Suprapubic skin (tissue), 4 donors: ENCODE results near the gene TMEM203. TPM values are rescaled to one million over a fixed set of nuclear protein-coding genes. Genes with fewer than 3 reads are reported as not detected.

Experiments
- DNase-seq, 2 donors: peaks; one replicate each; pipeline ENCODE4 v3.0.0-alpha.2; 2019; ENCODE audit warnings: low spot score in 2 of 2
- H3K27ac ChIP-seq: fragments of 200-600 bp; sonication (generic); one replicate; pipeline ENCODE4 v1.5.1; 2019
- H3K27me3 ChIP-seq: fragments of 200-600 bp; sonication (generic); one replicate; pipeline ENCODE4 v1.5.1; 2019
- H3K36me3 ChIP-seq: fragments of 200-600 bp; sonication (generic); one replicate; pipeline ENCODE4 v1.5.1; 2019
- H3K4me1 ChIP-seq: fragments of 200-600 bp; sonication (generic); one replicate; pipeline ENCODE4 v1.5.1; 2019
- H3K4me3 ChIP-seq: fragments of 200-600 bp; sonication (generic); one replicate; pipeline ENCODE4 v1.5.1; 2019; ENCODE audit warnings: mild to moderate bottlenecking
- H3K9me3 ChIP-seq: fragments of 200-600 bp; sonication (generic); one replicate; pipeline ENCODE4 v1.5.1; 2019
- EP300 ChIP-seq: sonication (generic); formaldehyde crosslinking; IDR thresholded peaks from one replicate; pipeline ENCODE4 v1.6.1; 2017; ENCODE audit warnings: antibody characterized with exemption
- POLR2A ChIP-seq, 2 donors: fragments of 450-650 bp; IDR thresholded peaks; one replicate each; pipeline ENCODE4 v1.6.1; 2017; ENCODE audit warnings: antibody characterized with exemption in 2 of 2, mild to moderate bottlenecking in 2 of 2, moderate library complexity in 2 of 2
- POLR2AphosphoS5 ChIP-seq, 3 donors: sonication (generic); formaldehyde crosslinking; IDR thresholded peaks; one replicate each; pipeline ENCODE4 v1.6.1; 2017; ENCODE audit warnings: antibody characterized with exemption in 3 of 3
- WGBS: methylation state at CpG from one replicate; pipeline ENCODE4 v1.1.5; 2018; 5-methylcytosine and 5-hydroxymethylcytosine counted together
- total RNA-seq, 4 donors: library from RNA; depleted of rRNA; stranded (reverse); fragments of >200 nt; gene quantifications; one replicate each; pipeline ENCODE4 v1.1.0, GENCODE V29; 2016
- TF ChIP-seq, protein P1 (sequence below), 2 donors: fragments of 200-600 bp in 1 of 2; fragments of 450-650 bp in 1 of 2; sonication (generic) in 1 of 2; IDR thresholded peaks; one replicate each; pipeline ENCODE4 v1.5.1; 2016 to 2019; ENCODE audit warnings: antibody characterized with exemption in 2 of 2, mild to moderate bottlenecking in 1 of 2, moderate library complexity in 1 of 2

Gene TMEM203
- total RNA-seq, 4 donors from 2014 or later, result 25.0 to 52.4 (median 40.8) TPM

DNA sequence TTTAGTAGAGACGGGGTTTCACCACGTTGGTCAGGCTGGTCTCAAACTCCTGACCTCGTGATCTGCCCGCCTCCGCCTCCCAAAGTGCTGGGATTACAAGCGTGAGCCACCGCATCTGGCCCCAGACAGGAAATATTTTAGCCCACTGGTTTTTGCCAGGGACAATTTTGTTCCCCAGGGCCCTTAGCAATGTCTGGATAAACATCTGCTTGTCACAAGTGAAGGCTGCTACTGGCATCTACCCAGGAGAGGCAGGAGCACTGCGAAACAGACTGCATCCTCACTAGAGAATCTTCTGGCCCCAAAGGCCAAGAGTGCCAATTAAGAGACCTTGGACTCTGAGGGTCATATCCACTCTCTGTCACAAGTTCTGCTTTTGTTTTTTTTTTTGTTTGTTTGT, 2.5 kb downstream of the TMEM203 start:
- WGBS, result 72% methylated on average over 8 of the region's 8 CpGs
- TF ChIP-seq POLR2A (IDR thresholded peaks at IDR 0.05) (no peak), POLR2AphosphoS5 (IDR thresholded peaks at IDR 0.05) (no peak), EP300 (no peak)
- TF ChIP-seq, protein P1, sequence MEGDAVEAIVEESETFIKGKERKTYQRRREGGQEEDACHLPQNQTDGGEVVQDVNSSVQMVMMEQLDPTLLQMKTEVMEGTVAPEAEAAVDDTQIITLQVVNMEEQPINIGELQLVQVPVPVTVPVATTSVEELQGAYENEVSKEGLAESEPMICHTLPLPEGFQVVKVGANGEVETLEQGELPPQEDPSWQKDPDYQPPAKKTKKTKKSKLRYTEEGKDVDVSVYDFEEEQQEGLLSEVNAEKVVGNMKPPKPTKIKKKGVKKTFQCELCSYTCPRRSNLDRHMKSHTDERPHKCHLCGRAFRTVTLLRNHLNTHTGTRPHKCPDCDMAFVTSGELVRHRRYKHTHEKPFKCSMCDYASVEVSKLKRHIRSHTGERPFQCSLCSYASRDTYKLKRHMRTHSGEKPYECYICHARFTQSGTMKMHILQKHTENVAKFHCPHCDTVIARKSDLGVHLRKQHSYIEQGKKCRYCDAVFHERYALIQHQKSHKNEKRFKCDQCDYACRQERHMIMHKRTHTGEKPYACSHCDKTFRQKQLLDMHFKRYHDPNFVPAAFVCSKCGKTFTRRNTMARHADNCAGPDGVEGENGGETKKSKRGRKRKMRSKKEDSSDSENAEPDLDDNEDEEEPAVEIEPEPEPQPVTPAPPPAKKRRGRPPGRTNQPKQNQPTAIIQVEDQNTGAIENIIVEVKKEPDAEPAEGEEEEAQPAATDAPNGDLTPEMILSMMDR (IDR thresholded peaks at IDR 0.05), result no peak
- H3K4me1 ChIP-seq, result peaks cover 73% of the 10 kb centered on the region

DNA sequence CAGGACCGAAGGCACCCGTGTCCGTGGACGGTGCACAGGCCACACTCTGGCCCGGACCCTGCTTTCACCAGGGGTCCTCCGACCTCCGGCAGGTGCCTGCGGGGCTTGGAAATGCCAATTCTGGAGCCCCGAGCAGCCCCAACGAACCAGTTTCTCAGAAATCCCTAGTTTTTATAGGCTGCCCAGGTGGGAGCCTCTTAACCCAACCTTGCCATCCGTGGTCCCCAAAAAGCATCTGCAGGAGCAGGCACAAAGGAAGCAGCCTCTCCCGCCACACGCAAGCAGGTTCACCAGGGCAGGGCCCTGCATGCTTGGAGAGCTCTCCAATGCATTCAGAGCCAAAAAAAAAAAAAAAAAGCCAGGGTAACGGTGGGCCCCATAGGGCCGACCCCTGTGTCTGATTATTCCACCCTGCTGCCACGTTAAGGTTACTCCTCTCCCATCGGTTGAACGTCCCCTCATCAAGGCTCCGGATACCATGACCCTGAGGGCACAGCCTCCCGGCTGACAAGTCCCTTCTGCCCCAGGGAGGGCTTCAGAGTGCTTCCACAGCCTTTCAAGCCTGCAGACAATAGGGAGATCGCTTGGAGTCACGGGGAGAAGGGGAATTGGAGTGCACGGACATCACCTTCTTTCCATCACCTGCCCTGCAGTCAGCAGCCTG, 4.1 kb downstream of the TMEM203 start:
- H3K9me3 ChIP-seq, result no peaks in the 10 kb centered on the region
- no peaks in the 10 kb centered on the region for H3K36me3 ChIP-seq
- DNase-seq, result no peak
- H3K4me1 ChIP-seq, result peaks cover 72% of the 10 kb centered on the region
- peak overlapping the region; percentile 69 for H3K27ac ChIP-seq
- H3K4me3 ChIP-seq, result peak overlapping the region; percentile 59
- TF ChIP-seq, protein P1 (IDR thresholded peaks at IDR 0.05), result no peak
- TF ChIP-seq POLR2A (IDR thresholded peaks at IDR 0.05) (no peak), EP300 (no peak), POLR2AphosphoS5 (IDR thresholded peaks at IDR 0.05) (no peak)
- WGBS, result 15% methylated on average over 17 of the region's 23 CpGs
- no peaks in the 10 kb centered on the region for H3K27me3 ChIP-seq

More for the DNA sequence above, 2.5 kb downstream of the TMEM203 start:
- DNase-seq, result no peak
- Histone ChIP-seq H3K4me3 (no peak overlapping the region), H3K27me3 (no peaks in the 10 kb centered on the region), H3K27ac (no peak overlapping the region), H3K36me3 (no peaks in the 10 kb centered on the region), H3K9me3 (no peaks in the 10 kb centered on the region)

DNA sequence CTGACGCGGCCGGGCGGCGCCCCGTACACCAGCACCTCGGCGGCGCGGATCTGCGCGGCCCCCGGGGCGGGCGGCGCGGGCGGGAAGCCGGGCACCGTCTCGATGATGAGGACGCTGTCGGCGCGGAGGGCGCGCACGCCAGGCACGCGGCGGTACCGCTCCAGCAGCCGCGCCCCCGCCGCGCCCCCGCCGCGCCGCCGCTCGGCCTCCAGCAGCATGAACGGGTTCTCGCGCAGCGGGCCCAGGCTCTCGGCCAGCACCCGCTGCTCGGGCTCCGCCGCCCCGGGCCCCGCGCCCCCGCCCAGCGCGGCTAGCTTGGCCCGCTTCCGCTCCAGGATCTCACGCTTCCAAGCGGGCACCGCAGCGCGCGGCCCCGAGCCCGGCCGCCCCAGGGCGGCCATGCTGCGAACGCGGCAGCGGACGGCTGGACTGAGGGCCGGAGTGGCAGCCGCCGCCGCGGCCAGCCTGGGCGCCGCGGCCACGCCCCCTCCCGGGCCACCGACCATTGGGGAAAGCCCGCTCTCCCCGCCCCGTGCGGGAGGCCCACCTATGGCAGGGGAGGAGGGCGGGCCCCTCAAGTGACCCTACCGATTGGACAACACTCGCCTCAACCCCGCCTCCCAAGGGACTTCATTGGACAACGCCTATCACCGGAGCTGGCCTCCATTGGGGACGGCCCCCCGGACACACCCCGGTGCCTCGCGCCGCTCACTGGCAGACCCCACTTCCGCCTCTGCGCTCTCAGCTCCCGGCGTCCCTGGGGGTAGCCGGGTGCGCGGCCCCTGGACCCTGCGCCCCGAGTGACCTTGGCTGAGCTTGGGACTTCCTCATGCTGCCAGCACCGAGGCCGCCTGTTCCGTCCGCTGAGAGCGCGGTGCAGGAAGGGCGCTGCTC, 4.9 kb downstream of the TMEM203 start, which contains the start of gene TPRN:
Gene TPRN (minus strand): TSS at position 431 of the 894 bp plus-strand sequence. CDS start 30 bp downstream, at position 401.
- peak in 2 of 3 donors; percentile 49 to 75 for TF ChIP-seq POLR2AphosphoS5 (IDR thresholded peaks at IDR 0.05)
- TF ChIP-seq POLR2A (IDR thresholded peaks at IDR 0.05), result peak; percentile 66 to 75
- no peak for TF ChIP-seq EP300
- no peaks in the 10 kb centered on the region for H3K9me3 ChIP-seq
- peak within 1 kb of the TSS; percentile 59 for H3K4me3 ChIP-seq
- H3K36me3 ChIP-seq, result no peaks in the 10 kb centered on the region
- peak within 1 kb of the TSS; percentile 69 for H3K27ac ChIP-seq
- WGBS, result 0% methylated on average over 2 of the region's 118 CpGs
- peaks cover 72% of the 10 kb centered on the region for H3K4me1 ChIP-seq
- no peaks in the 10 kb centered on the region for H3K27me3 ChIP-seq
- DNase-seq, result peak; percentile 100

DNA sequence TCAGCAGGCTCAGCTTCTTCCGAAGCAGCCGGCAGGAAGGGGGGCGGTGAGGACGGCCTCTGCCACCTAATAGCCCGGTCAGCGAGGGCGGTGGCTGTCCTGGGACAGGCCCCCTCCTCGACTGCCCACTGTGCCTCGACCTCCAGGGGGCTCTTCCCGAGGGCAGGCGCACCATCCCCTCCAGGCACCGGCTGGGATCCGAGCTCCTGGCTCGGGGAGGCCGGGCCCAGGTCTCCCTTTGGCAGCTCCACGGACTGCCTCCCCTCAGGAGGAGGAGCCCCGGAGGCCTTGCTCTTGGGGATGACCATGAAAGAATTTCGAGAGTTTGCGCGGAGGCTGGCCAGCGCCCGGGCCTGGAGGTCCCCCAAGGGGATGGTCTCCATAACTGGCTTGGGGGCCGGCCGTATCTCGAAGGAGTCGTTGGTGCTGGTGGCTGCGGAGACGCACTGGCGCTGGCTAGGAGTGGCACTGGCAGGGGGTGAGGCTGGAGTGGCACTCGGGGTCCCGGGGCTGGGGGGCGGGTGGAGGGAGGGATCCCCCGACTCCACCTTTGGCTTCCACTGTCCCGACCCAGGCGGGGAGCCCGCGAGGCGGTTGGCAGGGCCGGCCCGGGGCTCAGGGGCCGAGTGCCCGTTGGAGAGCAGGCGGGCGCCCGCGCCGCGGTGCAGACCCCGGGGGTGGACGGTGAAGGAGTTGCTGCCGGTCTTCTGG, 5.9 kb downstream of the TMEM203 start:
- no CpG with 5 or more reads among the region's 51 CpGs for WGBS
- Histone ChIP-seq H3K9me3 (no peaks in the 10 kb centered on the region), H3K36me3 (no peaks in the 10 kb centered on the region), H3K4me3 (peak overlapping the region; percentile 59), H3K27me3 (no peaks in the 10 kb centered on the region), H3K4me1 (peaks cover 77% of the 10 kb centered on the region), H3K27ac (no peak overlapping the region)
- DNase-seq, result no peak
- TF ChIP-seq POLR2AphosphoS5 (IDR thresholded peaks at IDR 0.05) (no peak), EP300 (no peak), POLR2A (IDR thresholded peaks at IDR 0.05) (no peak)
- TF ChIP-seq, protein P1 (IDR thresholded peaks at IDR 0.05), result no peak

DNA sequence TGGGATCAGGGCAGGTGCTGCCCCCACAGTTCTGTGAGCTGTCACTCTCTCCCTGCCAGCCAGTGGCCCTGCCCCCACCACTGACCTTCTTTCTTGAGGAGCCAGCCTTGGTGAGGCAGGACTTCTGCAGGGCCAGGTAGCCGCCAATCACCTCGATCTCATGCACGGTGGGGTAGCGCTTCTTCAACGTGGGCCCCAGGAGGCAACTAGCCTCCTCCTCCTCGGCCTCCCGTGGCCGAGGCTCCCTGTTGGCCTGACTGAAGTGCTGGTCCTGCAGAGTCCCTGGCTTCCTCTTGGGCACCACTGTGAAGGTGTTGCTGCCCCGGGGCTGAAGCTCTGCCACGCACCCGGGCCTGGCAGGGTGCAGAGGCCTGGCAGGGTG, 6.6 kb downstream of the TMEM203 start:
- Histone ChIP-seq H3K36me3 (no peaks in the 10 kb centered on the region), H3K27ac (no peak overlapping the region), H3K4me3 (peak overlapping the region; percentile 59), H3K27me3 (no peaks in the 10 kb centered on the region), H3K4me1 (peaks cover 76% of the 10 kb centered on the region), H3K9me3 (no peaks in the 10 kb centered on the region)
- 70% methylated on average over 2 of the region's 11 CpGs for WGBS
- no peak for DNase-seq
- TF ChIP-seq, protein P1 (IDR thresholded peaks at IDR 0.05), result no peak
- no peak for TF ChIP-seq POLR2A (IDR thresholded peaks at IDR 0.05)
- TF ChIP-seq EP300, result no peak
- TF ChIP-seq POLR2AphosphoS5 (IDR thresholded peaks at IDR 0.05), result no peak
